Measurements from ENCODE around the gene RIN3.

RIN3 gene

DNA sequence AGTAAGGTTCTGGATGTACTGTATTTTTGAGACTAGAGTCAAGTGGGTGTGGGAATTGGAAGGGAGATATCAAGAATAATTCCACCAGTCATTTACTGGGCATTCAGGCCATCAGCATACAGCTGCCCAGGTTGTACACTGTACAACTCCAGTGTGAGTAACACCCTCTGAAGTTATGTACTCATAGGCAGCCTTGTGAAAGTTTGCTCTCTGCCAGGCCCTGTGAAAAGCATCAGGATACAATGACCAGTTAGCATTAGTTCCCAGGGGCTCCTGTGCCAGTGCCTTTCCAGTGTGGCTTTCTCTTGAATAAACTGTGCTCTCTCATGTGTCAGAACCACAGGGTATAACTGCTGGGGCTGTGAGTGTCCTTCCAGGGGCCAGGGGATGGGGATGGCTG lies 145.1 kb downstream of the RIN3 start:
- POLR2A ChIA-PET, result no interaction called here
- no peak for DNase-seq (ENCODE audit: extremely low spot score)
- CTCF ChIA-PET, result no interaction called here
- TF ChIP-seq SP1 (IDR thresholded peaks at IDR 0.05) (no peak), TARDBP (IDR thresholded peaks at IDR 0.05) (no peak), L3MBTL2 (conservative IDR thresholded peaks at IDR 0.05) (no peak), HDGF (IDR thresholded peaks at IDR 0.05; ENCODE audit: borderline replicate concordance) (no peak), ZNF384 (IDR thresholded peaks at IDR 0.05) (no peak), FOXK2 (IDR thresholded peaks at IDR 0.05) (no peak), SUZ12 (IDR thresholded peaks at IDR 0.05) (no peak), FOXA1 (IDR thresholded peaks at IDR 0.05) (no peak), FOXM1 (IDR thresholded peaks at IDR 0.05; ENCODE audit: borderline replicate concordance) (no peak), CTBP1 (IDR thresholded peaks at IDR 0.05; ENCODE audit: borderline replicate concordance) (no peak), LEF1 (IDR thresholded peaks at IDR 0.05; ENCODE audit: borderline replicate concordance) (no peak), BHLHE40 (IDR thresholded peaks at IDR 0.05; ENCODE audit: borderline replicate concordance) (no peak)
- TF ChIP-seq, protein P1, sequence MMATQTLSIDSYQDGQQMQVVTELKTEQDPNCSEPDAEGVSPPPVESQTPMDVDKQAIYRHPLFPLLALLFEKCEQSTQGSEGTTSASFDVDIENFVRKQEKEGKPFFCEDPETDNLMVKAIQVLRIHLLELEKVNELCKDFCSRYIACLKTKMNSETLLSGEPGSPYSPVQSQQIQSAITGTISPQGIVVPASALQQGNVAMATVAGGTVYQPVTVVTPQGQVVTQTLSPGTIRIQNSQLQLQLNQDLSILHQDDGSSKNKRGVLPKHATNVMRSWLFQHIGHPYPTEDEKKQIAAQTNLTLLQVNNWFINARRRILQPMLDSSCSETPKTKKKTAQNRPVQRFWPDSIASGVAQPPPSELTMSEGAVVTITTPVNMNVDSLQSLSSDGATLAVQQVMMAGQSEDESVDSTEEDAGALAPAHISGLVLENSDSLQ (IDR thresholded peaks at IDR 0.05), result no peak

DNA sequence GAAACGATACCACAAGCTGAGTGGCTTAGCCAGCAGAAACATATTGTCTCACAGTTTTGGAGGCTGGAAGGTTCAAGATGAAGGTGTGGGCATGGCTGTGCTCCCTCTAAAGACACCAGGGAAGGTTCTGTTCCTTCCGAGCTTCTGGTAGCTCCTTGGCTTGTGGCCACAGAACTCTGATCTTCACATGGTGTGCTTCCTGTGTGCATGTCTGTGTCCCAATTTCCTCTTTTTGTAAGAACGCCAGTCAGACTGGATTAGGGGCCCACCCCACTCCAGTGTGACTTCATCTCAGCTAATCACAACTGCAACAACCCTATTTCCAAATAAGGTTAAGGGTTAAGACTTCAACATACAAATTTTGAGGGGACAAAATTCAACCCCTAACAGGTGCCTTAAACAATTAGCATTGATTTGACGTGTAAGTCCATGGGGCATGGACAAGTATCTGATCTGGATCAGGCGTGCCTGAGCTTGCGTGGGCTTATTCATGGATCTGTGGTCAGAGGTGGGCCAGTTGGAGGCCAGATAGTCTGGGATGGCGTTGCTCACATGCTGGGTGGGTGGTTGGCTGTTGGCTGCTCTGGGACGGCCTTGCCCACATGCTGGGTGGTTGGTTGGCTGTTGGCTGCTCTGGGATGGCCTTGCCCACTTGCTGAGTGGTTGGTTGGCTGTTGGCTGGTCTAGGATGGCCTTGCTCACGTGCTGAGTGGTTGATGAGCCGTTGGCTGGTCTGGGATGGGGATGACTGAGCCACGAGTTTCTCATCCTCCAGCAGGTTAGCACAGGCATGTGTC lies 146.4 kb downstream of the RIN3 start:
- CTCF ChIA-PET, result no interaction called here
- no peak for DNase-seq (ENCODE audit: extremely low spot score)
- TF ChIP-seq HDGF (IDR thresholded peaks at IDR 0.05; ENCODE audit: borderline replicate concordance) (no peak), ARNT (IDR thresholded peaks at IDR 0.05) (no peak), LEF1 (IDR thresholded peaks at IDR 0.05; ENCODE audit: borderline replicate concordance) (no peak), ELF4 (IDR thresholded peaks at IDR 0.05) (no peak), TARDBP (IDR thresholded peaks at IDR 0.05) (no peak)

GRCh38 chr14:92660571-92660970 lies 147.0 kb downstream of the RIN3 start:
- POLR2A ChIA-PET, result no interaction called here
- CTCF ChIA-PET, result no interaction called here
- no peak for DNase-seq (ENCODE audit: extremely low spot score)
- TF ChIP-seq SUZ12 (IDR thresholded peaks at IDR 0.05), result no peak
- no peak for TF ChIP-seq NFRKB (IDR thresholded peaks at IDR 0.05)
- no peak for TF ChIP-seq SP1 (IDR thresholded peaks at IDR 0.05)
- no peak for TF ChIP-seq LEF1 (IDR thresholded peaks at IDR 0.05; ENCODE audit: borderline replicate concordance)
- no peak for TF ChIP-seq HDGF (IDR thresholded peaks at IDR 0.05; ENCODE audit: borderline replicate concordance)
- no peak for TF ChIP-seq ELF4 (IDR thresholded peaks at IDR 0.05)
- no peak for TF ChIP-seq TARDBP (IDR thresholded peaks at IDR 0.05)
- no peak for TF ChIP-seq ARNT (IDR thresholded peaks at IDR 0.05)
- no peak for TF ChIP-seq CTBP1 (IDR thresholded peaks at IDR 0.05; ENCODE audit: borderline replicate concordance)
- TF ChIP-seq FOXM1 (IDR thresholded peaks at IDR 0.05; ENCODE audit: borderline replicate concordance), result no peak
- TF ChIP-seq FOXK2 (IDR thresholded peaks at IDR 0.05), result no peak
- TF ChIP-seq FOXA1 (IDR thresholded peaks at IDR 0.05), result no peak

More for the DNA sequence above, 146.4 kb downstream of the RIN3 start:
- POLR2A ChIA-PET, result no interaction called here

- no peak for DNase-seq (ENCODE audit: extremely low spot score)
- CTCF ChIA-PET, result no interaction called here
- POLR2A ChIA-PET, result no interaction called here
- TF ChIP-seq, protein P1 (IDR thresholded peaks at IDR 0.05), result no peak
- TF ChIP-seq CTBP1 (IDR thresholded peaks at IDR 0.05; ENCODE audit: borderline replicate concordance), result no peak
Observed at GRCh38 chr14:92663049-92663448, 149.5 kb downstream of the RIN3 start.

DNA sequence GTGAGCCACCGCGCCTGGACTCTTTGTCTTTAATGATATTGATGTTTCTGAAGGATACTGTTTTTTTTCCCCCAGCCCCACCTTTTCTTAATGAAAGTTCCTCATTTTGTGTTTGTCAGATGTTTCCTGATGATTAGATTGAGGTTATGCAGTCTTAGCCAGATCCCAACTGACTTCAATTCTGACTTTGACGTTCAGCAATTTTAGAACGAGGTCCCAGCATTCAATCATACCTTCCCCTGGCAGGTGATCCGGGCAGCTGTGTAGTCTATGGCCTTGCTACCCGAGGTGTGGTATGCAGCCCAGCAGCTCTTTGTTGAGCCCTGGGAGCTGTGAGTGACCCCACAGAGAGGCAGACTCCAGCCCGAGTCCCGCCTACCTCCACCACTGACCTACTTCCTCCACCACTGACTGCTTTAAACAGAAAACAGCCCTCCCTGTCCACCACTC lies 152.1 kb downstream of the RIN3 start:
- TF ChIP-seq, protein P1 (IDR thresholded peaks at IDR 0.05), result no peak
- TF ChIP-seq NFRKB (IDR thresholded peaks at IDR 0.05) (no peak), L3MBTL2 (conservative IDR thresholded peaks at IDR 0.05) (no peak), SP1 (IDR thresholded peaks at IDR 0.05) (no peak), HDGF (IDR thresholded peaks at IDR 0.05; ENCODE audit: borderline replicate concordance) (no peak), FOXA1 (IDR thresholded peaks at IDR 0.05) (no peak)
- CTCF ChIA-PET, result no interaction called here
- POLR2A ChIA-PET, result no interaction called here
- DNase-seq (ENCODE audit: extremely low spot score), result no peak

DNA sequence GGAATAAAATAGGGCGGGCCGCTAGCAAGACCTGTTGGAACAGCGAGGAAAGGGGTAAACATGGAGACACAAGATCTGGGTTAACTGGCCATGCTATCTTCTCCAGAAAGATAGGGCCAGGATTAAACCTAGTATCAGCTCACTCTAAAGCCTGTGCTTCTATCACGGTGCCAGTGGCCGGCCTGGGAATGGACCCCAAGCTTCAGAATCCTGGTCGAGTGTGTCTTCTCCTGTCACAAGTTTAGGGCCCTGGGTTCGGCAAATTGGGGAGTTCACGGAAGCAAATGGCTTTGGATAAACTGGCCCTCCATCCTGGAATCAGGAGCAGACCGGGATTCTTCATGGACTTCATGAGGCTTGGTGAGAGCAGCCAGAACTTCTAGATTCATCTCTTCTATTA lies 152.7 kb downstream of the RIN3 start:
- POLR2A ChIA-PET, result no interaction called here

More for the DNA sequence above, 152.7 kb downstream of the RIN3 start:
- DNase-seq (ENCODE audit: extremely low spot score), result no peak
- no peak for TF ChIP-seq FOXK2 (IDR thresholded peaks at IDR 0.05)
- no peak for TF ChIP-seq CTBP1 (IDR thresholded peaks at IDR 0.05; ENCODE audit: borderline replicate concordance)
- no peak for TF ChIP-seq HDGF (IDR thresholded peaks at IDR 0.05; ENCODE audit: borderline replicate concordance)
- no peak for TF ChIP-seq NFRKB (IDR thresholded peaks at IDR 0.05)
- no peak for TF ChIP-seq TARDBP (IDR thresholded peaks at IDR 0.05)
- no peak for TF ChIP-seq ELF4 (IDR thresholded peaks at IDR 0.05)
- TF ChIP-seq L3MBTL2 (conservative IDR thresholded peaks at IDR 0.05), result no peak
- TF ChIP-seq ZNF384 (IDR thresholded peaks at IDR 0.05), result no peak
- TF ChIP-seq SP1 (IDR thresholded peaks at IDR 0.05), result no peak
- no peak for TF ChIP-seq BHLHE40 (IDR thresholded peaks at IDR 0.05; ENCODE audit: borderline replicate concordance)
- no peak for TF ChIP-seq SUZ12 (IDR thresholded peaks at IDR 0.05)
- TF ChIP-seq, protein P1 (IDR thresholded peaks at IDR 0.05), result no peak
- CTCF ChIA-PET, result no interaction called here
